HepG2 (cell line): Measurements from ENCODE around the gene SNRNP48.

Experiments
- ARID2 ChIP-seq: sonication (generic); formaldehyde crosslinking; IDR thresholded peaks from 2 replicates; pipeline ENCODE4 v1.8.1; 2022; ENCODE audit warnings: mild to moderate bottlenecking, missing genetic modification reagents, borderline replicate concordance
- ETV6 ChIP-seq: sonication (generic); formaldehyde crosslinking; conservative IDR thresholded peaks from 2 replicates; pipeline ENCODE4 v1.4.0; 2020; ENCODE audit warnings: missing genetic modification reagents
- MYC ChIP-seq: sonication (generic); formaldehyde crosslinking; IDR thresholded peaks from 2 replicates; pipeline ENCODE4 v1.9.0; 2021; ENCODE audit warnings: missing genetic modification reagents, borderline replicate concordance
- SMC3 ChIP-seq: IDR thresholded peaks from 2 replicates; pipeline ENCODE4 v1.6.1; 2011; ENCODE audit warnings: low read length, improper control_type of control experiment
- TF ChIP-seq, protein P1 (sequence below): sonication (generic); formaldehyde crosslinking; IDR thresholded peaks from 2 replicates; pipeline ENCODE4 v1.4.0; 2020; ENCODE audit warnings: missing genetic modification reagents
- TF ChIP-seq, protein P2 (sequence below): IDR thresholded peaks from 2 replicates; pipeline ENCODE4 v1.6.1; 2012; ENCODE audit warnings: inconsistent platforms
- TF ChIP-seq, protein P3 (sequence below): sonication (generic); formaldehyde crosslinking; IDR thresholded peaks from 2 replicates; pipeline ENCODE4 v1.5.0; 2020; ENCODE audit warnings: mild to moderate bottlenecking, missing genetic modification reagents, moderate library complexity

DNA sequence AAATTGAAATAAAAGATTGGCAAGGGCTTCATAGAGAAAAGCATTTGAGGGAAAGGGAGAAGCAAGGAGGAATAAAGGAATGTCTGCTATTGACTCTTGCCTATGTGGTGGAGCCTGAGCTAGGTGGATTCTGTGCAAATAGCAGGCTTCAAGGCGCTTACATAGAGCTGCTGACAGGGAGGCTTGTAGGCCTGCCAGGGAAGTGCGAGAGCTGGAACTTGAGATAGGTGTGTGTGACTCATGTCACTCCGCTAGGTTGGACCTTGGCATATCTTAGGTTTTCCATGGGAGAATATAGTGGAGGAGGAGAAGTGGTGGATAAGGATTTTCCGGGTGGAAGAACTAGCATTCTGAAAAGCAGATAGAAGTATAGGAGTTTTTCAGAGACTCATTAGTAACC is 14.0 kb downstream of the SNRNP48 start:
- no peak for TF ChIP-seq ARID2 (CRISPR knock-in tag)
- TF ChIP-seq, protein P1, sequence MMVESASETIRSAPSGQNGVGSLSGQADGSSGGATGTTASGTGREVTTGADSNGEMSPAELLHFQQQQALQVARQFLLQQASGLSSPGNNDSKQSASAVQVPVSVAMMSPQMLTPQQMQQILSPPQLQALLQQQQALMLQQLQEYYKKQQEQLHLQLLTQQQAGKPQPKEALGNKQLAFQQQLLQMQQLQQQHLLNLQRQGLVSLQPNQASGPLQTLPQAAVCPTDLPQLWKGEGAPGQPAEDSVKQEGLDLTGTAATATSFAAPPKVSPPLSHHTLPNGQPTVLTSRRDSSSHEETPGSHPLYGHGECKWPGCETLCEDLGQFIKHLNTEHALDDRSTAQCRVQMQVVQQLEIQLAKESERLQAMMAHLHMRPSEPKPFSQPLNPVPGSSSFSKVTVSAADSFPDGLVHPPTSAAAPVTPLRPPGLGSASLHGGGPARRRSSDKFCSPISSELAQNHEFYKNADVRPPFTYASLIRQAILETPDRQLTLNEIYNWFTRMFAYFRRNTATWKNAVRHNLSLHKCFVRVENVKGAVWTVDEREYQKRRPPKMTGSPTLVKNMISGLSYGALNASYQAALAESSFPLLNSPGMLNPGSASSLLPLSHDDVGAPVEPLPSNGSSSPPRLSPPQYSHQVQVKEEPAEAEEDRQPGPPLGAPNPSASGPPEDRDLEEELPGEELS (CRISPR knock-in tag), result no peak
- no peak for TF ChIP-seq SMC3
- TF ChIP-seq, protein P2, sequence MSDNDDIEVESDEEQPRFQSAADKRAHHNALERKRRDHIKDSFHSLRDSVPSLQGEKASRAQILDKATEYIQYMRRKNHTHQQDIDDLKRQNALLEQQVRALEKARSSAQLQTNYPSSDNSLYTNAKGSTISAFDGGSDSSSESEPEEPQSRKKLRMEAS, result no peak
- no peak for TF ChIP-seq MYC (CRISPR knock-in tag)
- TF ChIP-seq, protein P3, sequence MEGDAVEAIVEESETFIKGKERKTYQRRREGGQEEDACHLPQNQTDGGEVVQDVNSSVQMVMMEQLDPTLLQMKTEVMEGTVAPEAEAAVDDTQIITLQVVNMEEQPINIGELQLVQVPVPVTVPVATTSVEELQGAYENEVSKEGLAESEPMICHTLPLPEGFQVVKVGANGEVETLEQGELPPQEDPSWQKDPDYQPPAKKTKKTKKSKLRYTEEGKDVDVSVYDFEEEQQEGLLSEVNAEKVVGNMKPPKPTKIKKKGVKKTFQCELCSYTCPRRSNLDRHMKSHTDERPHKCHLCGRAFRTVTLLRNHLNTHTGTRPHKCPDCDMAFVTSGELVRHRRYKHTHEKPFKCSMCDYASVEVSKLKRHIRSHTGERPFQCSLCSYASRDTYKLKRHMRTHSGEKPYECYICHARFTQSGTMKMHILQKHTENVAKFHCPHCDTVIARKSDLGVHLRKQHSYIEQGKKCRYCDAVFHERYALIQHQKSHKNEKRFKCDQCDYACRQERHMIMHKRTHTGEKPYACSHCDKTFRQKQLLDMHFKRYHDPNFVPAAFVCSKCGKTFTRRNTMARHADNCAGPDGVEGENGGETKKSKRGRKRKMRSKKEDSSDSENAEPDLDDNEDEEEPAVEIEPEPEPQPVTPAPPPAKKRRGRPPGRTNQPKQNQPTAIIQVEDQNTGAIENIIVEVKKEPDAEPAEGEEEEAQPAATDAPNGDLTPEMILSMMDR (CRISPR knock-in tag), result no peak
- no peak for TF ChIP-seq ETV6
